Stimulated activated CD4-positive, alpha-beta T cell treated with anti-CD3 and anti-CD28 coated beads, Interleukin-12 subunit alpha, Interleukin-12 subunit beta, amount 100 ng/mL, for 24 hours (primary cell): ENCODE data around the gene CECR2.
"Not testable (repeated sequence)": the region's sequence is repeated elsewhere in the genome, so short reads cannot be mapped to it uniquely, and the experiment has no call there.

Experiments used
- DNase-seq, 2 experiments: peaks; one replicate each; pipeline ENCODE4 v3.0.0-alpha.2; 2020; ENCODE audit warnings: low read depth in 2 of 2

Gene CECR2

DNA sequence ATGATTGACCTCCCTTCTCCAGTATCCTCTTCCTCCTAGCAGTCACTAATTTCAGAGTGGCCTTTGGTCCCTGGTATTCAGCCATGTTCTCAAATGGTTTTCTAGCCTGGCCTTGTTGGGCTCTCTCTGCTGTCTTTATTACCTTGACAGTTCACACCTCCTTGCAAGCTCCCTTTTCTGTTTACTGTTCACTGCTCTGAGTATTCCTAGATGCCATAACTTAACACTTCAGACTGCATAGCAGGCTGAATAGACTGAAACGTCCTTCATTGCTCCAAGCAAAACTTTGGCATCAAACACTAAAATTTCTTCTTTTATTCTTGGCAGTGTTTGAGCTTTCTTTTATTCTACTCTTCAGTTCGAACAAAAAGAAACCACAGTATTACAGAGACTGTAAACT is 144.4 kb downstream of the CECR2 start:
- no peak for DNase-seq

DNA sequence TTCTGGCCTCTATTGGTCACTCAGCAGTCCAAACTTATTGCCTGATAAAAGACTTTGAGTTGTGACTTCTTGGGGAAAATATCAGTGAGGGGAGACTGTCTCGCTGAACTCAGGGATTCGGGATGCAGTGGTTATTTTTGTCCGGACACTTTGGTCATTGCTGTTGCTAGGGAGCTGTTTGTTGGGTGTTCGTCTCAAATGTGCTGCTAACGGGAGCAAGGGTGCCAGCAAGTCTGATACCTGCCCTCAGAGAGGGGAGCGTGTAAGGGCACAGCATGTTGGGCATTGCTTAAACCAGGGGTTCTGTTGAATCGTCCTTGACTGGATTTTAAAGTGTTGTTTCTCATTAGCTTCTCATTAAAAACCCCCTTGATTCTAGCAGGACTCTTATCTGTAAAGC is 144.8 kb downstream of the CECR2 start:
- DNase-seq = no peak

DNA sequence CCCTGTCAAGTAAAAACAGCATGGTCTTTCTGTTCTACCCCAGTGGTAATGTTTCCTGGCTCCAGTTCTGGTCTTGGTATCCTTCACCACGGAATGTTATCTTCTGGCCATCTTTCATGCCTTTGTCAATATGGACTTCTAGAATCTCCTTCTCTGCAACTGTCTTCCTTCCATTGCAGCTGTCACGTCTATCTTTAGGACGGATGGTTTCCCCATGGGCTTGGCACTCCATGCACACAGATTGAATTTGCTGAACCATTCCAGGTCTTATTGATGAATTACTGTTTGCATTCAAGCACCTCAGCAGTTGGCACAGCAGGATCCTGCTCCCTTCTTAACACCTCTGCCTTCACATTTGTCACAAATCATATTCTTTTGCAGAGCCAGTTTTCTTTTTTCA is 149.1 kb downstream of the CECR2 start:
- no peak for DNase-seq

DNA sequence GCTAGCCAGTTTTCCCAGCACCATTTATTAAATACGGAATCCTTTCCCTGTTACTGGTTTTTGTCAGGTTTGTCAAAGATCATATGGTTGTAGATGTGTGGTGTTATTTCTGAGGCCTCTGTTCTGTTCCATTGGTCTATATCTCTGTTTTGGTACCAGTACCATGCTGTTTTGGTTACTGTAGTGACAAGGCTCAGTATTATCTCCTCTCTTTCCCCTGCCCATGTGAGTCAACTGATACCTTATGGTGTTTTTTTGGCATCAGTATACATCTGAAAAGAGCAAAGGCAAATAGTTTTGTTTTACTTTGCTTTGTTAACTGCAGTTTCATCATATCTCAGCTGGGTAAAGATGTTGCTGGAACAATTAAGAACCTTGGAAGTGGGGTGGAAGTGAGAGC is 152.7 kb downstream of the CECR2 start:
- DNase-seq = not testable (repeated sequence)

DNA sequence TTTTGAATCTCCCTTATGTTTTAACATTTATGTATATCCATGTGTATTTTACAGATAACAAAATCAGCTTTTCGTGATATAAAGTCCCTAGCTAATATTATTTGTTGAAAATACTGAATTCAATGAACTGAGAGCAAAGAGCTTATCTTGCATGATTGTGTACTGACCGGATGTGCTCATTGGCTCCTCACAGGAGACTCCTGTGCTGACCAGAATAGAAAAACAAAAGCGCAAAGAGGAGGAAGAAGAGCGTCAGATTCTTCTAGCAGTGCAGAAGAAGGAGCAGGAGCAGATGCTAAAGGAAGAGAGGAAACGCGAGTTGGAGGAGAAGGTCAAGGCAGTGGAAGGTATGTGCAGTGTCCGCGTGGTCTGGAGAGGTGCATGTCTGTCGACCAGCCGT is 154.7 kb downstream of the CECR2 start:
- no peak for DNase-seq

DNA sequence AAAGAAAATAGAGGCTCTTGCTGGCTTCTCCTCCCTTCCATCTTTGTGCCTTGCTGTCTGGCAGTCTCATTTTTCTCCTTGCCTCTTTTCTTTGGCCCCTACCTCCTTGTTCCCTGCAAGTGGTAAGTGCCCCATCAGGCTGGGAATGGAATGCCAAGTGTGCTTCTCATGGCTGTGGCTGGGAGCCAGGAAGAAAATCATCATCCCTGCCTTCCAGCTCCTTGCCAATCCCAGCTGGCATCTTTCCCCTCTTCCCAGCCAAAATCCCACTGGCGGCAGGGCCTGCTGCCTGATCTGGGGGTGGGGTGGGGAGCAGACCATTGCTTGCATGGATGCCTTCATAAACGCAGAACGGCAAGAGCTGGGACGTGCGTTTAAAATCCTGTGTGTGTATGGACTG is 167.0 kb downstream of the CECR2 start:
- no peak for DNase-seq

DNA sequence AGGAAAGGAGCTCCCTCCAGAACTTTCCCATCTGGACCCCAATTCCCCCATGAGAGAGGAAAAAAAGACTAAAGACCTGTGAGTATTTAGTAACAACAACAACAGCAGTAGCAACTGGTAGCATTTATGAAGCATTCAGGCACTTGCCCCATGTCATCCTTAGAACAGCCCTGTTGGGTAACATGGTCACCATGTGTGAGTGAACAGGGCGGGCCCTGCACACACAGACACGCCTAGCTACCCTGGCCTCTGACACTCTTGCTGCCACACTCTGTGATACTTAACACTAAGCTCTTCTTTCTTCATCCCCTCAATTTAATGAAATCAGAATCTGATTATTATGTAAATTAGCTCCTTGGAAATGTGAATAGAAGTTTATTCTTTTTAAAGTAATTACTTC is 167.9 kb downstream of the CECR2 start:
- DNase-seq = no peak

DNA sequence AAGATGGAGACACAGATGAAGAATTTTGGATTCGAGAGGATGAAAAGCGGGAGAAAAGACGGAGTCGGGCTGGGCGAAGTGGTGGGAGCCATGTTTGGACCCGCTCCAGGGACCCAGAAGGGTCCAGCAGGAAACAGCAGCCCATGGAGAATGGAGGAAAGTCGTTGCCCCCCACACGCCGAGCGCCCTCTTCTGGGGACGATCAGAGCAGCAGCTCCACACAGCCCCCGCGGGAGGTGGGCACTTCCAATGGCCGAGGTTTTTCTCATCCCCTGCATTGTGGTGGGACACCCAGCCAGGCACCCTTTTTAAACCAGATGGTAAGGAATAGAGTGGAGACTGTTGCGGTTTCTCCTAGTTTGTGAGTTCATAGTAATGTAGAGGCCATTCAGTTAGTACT is 171.2 kb downstream of the CECR2 start:
- DNase-seq = no peak

DNA sequence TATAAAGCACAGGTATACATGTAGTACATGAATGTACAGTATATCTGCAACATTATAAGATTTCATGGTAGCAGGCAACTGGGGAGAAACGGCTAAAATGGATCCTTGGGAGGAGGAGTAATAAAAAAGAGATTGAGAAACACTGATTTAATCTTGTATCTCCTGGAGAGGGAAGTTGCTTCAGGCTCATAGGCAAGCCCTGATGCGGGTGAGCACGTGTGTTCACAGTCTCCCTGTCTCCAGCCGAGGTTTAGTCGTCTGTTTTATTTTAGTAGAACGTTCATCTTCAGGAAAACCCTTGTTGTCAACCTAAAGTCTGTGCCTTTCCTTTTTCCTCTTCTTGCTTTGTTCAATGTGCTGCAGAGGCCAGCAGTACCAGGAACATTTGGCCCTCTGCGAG is 172.2 kb downstream of the CECR2 start:
- DNase-seq = no peak

DNA sequence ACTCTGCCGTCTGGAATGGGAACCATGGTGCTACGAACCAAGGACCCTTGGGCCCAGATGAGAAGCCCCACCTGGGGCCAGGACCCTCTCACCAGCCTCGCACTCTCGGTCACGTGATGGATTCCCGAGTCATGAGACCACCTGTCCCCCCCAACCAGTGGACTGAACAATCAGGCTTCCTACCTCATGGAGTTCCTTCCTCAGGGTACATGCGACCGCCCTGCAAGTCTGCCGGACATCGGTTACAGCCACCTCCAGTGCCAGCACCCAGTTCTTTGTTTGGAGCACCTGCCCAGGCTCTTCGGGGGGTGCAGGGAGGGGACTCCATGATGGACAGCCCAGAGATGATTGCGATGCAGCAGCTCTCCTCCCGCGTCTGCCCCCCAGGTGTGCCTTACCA is 173.2 kb downstream of the CECR2 start:
- DNase-seq = no peak

DNA sequence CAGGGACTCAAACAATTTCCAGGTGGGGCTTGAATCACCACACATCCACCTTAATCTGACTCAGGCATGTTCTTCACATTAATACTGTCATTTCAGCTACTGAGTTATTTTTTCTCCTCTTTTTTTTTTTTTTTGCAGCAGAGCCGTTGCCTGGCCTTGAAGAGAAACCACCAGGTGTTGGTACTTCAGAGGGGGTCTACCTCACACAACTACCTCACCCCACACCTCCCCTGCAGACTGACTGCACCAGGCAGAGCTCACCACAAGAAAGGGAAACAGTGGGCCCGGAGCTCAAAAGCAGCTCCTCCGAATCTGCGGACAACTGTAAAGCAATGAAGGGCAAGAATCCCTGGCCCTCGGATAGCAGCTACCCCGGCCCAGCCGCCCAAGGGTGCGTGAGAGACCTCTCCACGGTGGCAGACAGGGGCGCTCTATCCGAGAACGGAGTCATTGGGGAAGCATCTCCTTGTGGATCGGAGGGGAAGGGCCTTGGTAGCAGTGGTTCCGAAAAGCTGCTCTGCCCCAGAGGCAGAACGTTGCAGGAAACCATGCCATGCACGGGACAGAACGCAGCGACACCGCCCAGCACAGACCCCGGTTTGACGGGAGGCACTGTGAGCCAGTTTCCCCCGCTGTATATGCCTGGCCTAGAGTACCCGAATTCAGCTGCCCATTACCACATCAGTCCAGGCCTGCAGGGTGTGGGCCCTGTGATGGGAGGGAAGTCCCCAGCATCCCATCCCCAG is 178.9 kb downstream of the CECR2 start:
- DNase-seq = no peak

DNA sequence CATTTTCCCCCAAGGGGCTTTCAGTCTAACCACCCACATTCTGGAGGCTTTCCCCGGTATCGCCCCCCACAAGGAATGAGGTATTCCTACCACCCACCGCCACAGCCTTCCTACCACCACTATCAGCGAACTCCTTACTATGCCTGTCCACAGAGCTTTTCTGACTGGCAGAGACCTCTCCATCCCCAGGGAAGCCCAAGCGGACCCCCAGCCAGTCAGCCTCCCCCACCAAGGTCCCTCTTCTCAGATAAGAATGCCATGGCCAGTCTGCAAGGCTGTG is 179.4 kb downstream of the CECR2 start:
- no peak for DNase-seq

DNA sequence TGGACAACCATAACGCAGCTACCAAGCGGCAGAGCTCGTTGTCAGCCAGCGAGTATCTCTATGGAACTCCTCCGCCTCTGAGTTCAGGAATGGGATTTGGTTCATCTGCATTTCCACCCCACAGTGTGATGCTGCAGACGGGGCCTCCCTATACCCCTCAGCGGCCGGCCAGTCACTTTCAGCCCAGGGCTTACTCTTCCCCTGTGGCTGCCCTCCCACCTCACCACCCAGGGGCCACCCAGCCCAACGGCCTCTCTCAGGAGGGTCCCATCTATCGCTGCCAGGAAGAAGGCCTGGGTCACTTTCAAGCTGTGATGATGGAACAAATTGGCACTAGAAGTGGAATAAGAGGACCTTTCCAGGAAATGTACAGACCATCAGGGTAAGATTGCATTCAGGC is 179.9 kb downstream of the CECR2 start:
- DNase-seq = no peak

DNA sequence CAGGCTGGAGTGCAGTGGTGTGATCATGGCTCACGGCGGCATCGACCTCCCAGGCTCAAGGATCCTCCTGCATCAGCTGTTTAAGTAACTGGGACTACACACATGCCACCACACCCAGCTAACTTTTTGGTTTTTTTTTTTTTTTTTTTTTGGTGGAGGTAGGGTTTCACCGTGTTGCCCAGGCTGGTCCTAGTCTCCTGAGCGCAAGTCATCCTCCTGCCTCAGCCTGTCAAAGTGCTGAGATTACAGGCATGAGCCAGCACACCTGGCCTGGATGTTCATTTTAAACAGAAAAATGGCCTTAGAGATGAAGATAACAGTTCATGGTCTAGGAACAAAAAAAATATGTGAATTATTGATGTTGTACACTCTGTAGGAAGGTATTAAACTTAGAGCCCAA is 180.4 kb downstream of the CECR2 start:
- no peak for DNase-seq

DNA sequence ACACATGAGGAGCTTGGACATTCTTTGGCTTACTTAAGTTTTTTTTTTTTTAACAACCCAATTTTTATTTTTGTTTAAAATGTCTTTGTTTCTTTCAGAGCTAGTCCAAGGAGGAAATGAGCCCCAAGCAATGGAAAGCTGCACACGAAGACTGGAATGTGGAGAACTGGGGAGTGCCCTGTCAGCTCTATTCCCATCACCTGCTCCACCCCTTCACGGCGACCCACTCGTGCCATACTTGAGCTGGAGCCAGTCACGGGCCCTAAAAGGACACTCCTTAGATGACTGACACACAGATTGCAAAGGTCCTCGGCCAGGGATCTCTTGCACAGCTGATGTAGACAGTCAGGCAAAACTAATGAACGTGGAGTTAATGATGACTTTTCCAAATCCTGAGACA is 183.5 kb downstream of the CECR2 start:
- no peak for DNase-seq

DNA sequence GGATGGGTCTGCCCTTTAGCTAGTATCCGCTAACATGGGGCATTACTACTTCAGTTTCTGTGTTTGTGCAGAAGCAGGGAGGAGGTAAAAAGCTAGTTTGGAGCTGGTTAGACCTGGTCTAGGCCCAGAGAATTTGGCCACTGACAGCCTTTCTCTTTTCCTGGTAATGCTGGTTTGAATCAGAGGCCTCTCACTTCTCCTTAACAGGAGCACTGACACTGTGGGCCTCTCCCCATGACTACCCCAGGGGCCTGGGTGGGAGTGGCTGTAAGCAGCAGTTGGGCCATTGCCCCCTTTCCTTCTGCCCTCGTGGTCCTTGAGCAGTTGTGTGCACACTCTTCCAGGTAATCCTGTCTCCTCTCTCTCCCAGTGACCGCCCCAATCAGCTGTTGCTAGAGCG is 185.6 kb downstream of the CECR2 start:
- DNase-seq = no peak

DNA sequence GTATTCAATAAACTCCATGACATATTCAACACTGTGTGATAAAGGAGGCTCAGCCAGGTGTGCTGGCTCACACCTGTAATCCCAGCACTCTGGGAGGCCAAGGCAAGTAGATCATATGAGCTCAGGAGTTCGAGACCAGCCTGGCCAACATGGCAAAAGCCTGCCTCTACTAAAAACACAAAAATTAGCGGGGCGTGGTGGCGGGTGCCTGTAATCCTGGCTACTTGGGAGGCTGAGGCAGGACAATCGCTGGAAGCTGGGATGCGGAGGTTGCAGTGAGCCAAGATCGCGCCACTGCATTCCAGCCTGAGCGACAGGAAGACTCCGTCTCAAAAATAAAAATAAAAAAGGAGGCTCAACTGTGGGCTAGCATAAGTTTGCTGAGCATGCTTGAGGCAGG is 189.9 kb downstream of the CECR2 start:
- no peak for DNase-seq

DNA sequence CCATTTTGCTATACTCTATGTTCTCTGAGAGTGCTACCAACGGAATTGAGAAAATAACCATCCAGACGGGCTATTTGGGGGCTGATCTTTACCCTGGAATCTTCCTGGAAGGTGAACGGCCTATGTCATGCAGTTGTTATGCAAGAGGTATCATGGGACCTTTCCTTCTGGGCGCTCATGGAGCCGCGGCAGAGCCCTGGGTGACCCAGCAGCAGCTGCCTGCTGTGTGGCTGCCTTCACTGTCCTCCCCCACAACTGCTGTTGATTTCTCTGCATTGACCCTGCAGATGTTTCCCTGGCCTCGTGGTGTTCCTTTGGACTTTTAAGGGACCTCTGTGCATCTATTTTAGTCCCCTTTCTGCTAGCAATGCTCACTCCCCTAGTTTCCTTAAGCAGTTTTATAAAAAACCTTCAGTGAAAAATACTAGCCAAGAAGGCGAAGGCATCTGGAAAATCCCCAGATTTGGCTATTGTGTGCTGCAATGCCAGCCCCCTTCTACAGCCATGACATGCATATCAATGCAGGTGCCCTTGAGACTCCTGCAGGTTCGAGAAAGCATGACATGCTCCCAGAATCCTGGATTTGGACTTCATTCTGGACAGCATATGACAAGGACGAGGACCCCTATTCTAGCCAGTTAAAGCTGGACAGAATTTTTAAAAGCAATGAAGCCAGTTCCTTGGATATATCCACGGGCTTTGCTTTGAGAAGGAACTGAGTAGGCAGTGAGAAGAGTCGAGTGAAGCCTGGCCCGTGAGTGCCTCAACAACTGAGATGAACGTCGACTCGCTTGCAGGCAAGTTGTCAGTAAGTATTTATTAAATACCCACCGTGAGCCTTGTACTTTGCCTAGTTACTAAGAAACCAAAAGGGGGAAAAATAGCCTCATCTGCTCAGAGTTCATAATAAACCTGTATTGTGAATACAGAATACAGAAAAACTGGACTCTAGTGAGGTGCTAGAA is 193.9 kb downstream of the CECR2 start, which contains the start of gene SLC25A18:
SLC25A18 (plus strand) TSS at position 593 of the 965 bp plus-strand sequence. CDS start 16,447 bp downstream, outside the sequence.
- DNase-seq = no peak

DNA sequence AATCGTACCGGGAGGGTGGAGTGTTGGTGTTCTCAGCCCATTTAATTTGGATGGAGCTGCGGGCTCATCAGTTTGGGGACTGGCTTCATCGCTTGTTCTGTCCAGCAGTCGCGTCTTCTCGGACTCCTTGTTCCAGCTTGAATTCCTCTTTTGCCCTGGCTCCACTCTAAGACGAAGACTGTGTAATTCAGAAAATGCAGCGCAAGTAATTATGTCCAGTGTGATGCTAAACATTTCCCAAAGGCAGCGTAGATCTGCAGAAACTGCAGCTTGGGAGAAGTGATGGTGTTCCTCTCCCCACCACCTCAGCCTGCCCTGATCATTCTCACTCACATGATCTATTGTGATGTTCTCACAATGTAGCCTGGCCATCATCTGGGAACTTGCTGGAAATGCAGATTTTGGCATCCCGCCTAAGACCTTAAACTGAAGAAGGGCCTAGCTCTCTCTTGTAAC is 194.7 kb downstream of the CECR2 start:
- no peak for DNase-seq

DNA sequence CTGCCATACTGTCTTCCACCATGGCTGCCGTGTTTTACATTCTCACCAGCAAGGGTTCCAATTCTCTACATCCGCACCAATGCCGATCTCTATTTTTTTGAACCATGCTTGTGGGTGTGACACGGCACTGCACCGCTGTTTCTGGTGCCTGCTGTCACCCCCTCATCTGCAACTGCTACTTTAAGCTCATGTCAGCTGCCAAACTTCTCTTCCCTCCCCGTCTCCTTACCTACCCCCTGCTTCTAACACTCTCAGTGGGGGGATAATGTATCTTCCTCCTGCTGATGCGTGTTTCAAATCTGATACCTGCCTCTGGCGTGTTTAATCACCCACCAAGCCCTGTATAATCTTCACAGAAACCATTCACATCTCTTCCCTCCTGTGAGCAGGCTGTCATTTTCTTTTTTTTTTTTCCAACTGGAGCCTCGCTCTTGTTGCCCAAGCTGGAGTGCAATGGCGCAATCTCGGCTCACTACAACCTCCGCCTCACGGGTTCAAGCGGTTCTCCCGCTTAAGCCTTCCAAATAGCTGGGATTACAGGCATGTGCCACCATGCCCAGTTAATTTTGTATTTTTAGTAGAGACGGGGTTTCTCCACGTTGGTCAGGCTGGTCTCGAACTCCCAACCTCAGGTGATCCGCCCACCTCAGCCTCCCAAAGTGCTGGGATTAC is 196.9 kb downstream of the CECR2 start:
- DNase-seq = not testable (repeated sequence)

DNA sequence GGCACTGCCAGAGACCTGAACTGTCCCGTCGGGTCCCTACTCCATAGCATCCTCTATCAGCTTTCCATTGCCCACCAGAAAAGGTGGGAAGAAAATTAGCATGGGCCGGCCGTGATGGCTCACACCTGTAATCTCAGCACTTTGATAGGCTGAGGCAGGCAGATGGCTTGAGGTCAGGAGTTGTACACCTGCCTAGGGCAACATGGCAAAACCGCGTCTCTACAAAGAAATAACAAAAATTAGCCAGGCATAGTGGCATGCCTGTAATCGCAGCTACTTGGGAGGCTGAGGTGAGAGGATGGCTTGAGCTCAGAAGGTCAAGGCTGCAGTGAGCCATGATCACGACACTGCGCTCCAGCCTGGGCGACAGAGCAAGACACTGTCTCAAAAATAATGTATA is 197.5 kb downstream of the CECR2 start:
- DNase-seq = no peak

DNA sequence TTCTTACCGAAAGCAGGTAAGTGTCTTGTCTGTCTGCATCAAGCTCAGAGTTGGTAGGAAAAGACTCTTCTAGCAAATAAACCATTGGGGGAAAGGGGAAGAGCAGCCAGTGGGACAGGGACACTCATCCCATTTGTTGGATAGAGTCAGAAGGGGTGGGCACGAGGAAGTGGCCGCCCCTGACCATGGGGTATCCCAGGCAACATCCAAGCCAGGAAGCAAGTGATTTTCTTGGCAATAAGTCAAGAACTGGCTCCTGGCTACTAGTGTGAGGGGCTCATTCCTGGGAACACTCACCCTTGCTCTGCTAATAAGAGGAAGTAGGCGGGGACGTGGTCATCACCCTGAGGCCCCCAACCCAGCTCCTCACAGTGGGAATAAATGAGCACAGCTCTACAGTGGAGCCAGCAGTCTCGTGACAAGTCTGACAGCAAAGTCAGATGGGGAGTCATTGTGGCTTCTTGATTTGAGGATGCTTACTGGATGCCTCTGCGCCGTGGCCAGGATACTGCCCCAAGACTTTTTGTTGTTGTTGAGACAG is 200.8 kb downstream of the CECR2 start:
- no peak for DNase-seq
